HEK293T (cell line): ENCODE data around the gene FKBP8.

ENCODE experiments used
- CTCF ChIA-PET: fragments of 350-600 bp; formaldehyde crosslinking; extraction: SDS; loops from one replicate; lab custom pipeline; 2021; ENCODE audit warnings: antibody characterized with exemption, inconsistent platforms; lab: Yijun Ruan, JAX
- POLR2A ChIA-PET: fragments of 350-600 bp; formaldehyde crosslinking; extraction: SDS; loops from one replicate; lab custom pipeline; 2020; ENCODE audit warnings: antibody characterized with exemption, inconsistent platforms; lab: Yijun Ruan, JAX
- DNase-seq: peaks from one replicate; pipeline ENCODE4 v3.0.0; 2012; ENCODE audit warnings: mixed read lengths; ENCODE audit errors: extremely low spot score
- ARNT ChIP-seq: fragments of 450-650 bp; IDR thresholded peaks from 2 replicates; pipeline ENCODE4 v1.6.1; 2017; ENCODE audit warnings: mild to moderate bottlenecking
- BHLHE40 ChIP-seq: fragments of 450-650 bp; IDR thresholded peaks from 2 replicates; pipeline ENCODE4 v1.6.1; 2016; ENCODE audit warnings: mild to moderate bottlenecking, moderate library complexity, borderline replicate concordance
- CTBP1 ChIP-seq: fragments of 450-650 bp; IDR thresholded peaks from 2 replicates; pipeline ENCODE4 v1.6.1; 2016; ENCODE audit warnings: borderline replicate concordance
- ELF4 ChIP-seq: fragments of 450-650 bp; IDR thresholded peaks from 2 replicates; pipeline ENCODE4 v1.6.1; 2017; ENCODE audit warnings: antibody characterized with exemption
- FOXA1 ChIP-seq: fragments of 450-650 bp; IDR thresholded peaks from 2 replicates; pipeline ENCODE4 v1.6.1; 2016; ENCODE audit warnings: mild to moderate bottlenecking
- FOXK2 ChIP-seq: fragments of 450-650 bp; IDR thresholded peaks from 2 replicates; pipeline ENCODE4 v1.6.1; 2016; ENCODE audit warnings: mild to moderate bottlenecking
- FOXM1 ChIP-seq: fragments of 450-650 bp; IDR thresholded peaks from 2 replicates; pipeline ENCODE4 v1.6.1; 2017; ENCODE audit warnings: mild to moderate bottlenecking, borderline replicate concordance
- HDGF ChIP-seq: fragments of 450-650 bp; IDR thresholded peaks from 2 replicates; pipeline ENCODE4 v1.6.1; 2017; ENCODE audit warnings: antibody characterized with exemption, borderline replicate concordance
- L3MBTL2 ChIP-seq: fragments of 450-650 bp; conservative IDR thresholded peaks from 2 replicates; pipeline ENCODE4 v1.6.1; 2016; ENCODE audit warnings: mild to moderate bottlenecking
- LEF1 ChIP-seq: fragments of 450-650 bp; IDR thresholded peaks from 2 replicates; pipeline ENCODE4 v1.6.1; 2017; ENCODE audit warnings: mild to moderate bottlenecking, borderline replicate concordance
- NFRKB ChIP-seq: fragments of 450-650 bp; IDR thresholded peaks from 2 replicates; pipeline ENCODE4 v1.6.1; 2016; ENCODE audit warnings: mild to moderate bottlenecking, moderate library complexity
- SP1 ChIP-seq: fragments of 450-650 bp; IDR thresholded peaks from 2 replicates; pipeline ENCODE4 v1.6.1; 2017
- SUZ12 ChIP-seq: fragments of 450-650 bp; IDR thresholded peaks from 2 replicates; pipeline ENCODE4 v1.6.1; 2016; ENCODE audit warnings: mild to moderate bottlenecking
- TARDBP ChIP-seq: fragments of 450-650 bp; IDR thresholded peaks from 2 replicates; pipeline ENCODE4 v1.6.1; 2016
- ZNF384 ChIP-seq: fragments of 450-650 bp; IDR thresholded peaks from 2 replicates; pipeline ENCODE4 v1.6.1; 2016
- TF ChIP-seq, protein P1 (sequence below): fragments of 450-650 bp; IDR thresholded peaks from 2 replicates; pipeline ENCODE4 v1.6.1; 2016

FKBP8 gene

DNA sequence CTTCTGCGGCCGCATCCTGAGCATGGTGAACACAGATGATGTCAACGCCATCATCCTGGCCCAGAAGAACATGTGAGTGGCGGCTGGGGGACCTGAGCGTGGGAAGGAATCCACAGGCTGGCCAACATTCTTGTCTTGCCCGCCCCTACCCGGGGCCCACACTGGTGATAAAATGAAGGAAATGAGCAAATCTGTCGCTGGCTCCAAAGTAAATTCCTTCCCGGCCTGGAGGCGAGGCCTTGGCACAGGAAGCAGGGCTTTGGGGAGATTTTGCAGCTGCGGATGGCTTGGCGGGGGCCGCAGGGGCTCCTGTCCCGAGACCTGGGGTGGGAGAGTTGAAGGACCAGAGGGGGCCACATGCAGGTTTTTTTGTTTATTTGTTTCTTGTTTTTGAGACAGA lies 18.7 kb upstream of the FKBP8 start:
- no peak for DNase-seq
- ChIA-PET CTCF (no interaction called here), POLR2A (no interaction called here)
- no peak for TF ChIP-seq L3MBTL2
- no peak for TF ChIP-seq FOXA1
- no peak for TF ChIP-seq CTBP1
- TF ChIP-seq FOXM1: no peak
- no peak for TF ChIP-seq SP1
- TF ChIP-seq ZNF384: no peak
- TF ChIP-seq TARDBP: no peak
- no peak for TF ChIP-seq ELF4
- TF ChIP-seq LEF1: no peak
- TF ChIP-seq HDGF: no peak
- TF ChIP-seq, protein P1, sequence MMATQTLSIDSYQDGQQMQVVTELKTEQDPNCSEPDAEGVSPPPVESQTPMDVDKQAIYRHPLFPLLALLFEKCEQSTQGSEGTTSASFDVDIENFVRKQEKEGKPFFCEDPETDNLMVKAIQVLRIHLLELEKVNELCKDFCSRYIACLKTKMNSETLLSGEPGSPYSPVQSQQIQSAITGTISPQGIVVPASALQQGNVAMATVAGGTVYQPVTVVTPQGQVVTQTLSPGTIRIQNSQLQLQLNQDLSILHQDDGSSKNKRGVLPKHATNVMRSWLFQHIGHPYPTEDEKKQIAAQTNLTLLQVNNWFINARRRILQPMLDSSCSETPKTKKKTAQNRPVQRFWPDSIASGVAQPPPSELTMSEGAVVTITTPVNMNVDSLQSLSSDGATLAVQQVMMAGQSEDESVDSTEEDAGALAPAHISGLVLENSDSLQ: no peak
- TF ChIP-seq SUZ12: no peak
- TF ChIP-seq ARNT: no peak
- TF ChIP-seq NFRKB: no peak
- no peak for TF ChIP-seq FOXK2
- TF ChIP-seq BHLHE40: no peak

GRCh38 chr19:18559685-18560084 lies 16.3 kb upstream of the FKBP8 start:
- TF ChIP-seq SUZ12 (no peak), HDGF (no peak), TARDBP (no peak), L3MBTL2 (no peak), ELF4 (no peak), FOXK2 (no peak), LEF1 (no peak)
- ChIA-PET POLR2A (interaction anchor here (2.6 to 4.4 kb wide), 2 partner anchors 12 to 29 kb away, joined by 26 to 32 read pairs; partner anchors contain the start of genes REX1BD and UBA52), CTCF (no interaction called here)
- no peak for DNase-seq

GRCh38 chr19:18558604-18559003 lies 15.2 kb upstream of the FKBP8 start:
- ChIA-PET CTCF (interaction anchor here (0.8 to 2.1 kb wide), 2 partner anchors 89 to 108 kb away, joined by 3 to 5 read pairs; no protein-coding TSS in a partner anchor), POLR2A (interaction anchor here (1.1 to 4.4 kb wide), 9 partner anchors 11 to 89 kb away, joined by 3 to 32 read pairs (median 4); partner anchors contain the start of genes FKBP8, REX1BD and UBA52)
- no peak for TF ChIP-seq FOXK2
- no peak for TF ChIP-seq TARDBP
- TF ChIP-seq BHLHE40: no peak
- TF ChIP-seq FOXA1: no peak
- no peak for TF ChIP-seq SP1
- no peak for TF ChIP-seq L3MBTL2
- DNase-seq: no peak

- no peak for DNase-seq
- ChIA-PET POLR2A (interaction anchor here (1.1 to 4.4 kb wide), 9 partner anchors 11 to 89 kb away, joined by 3 to 32 read pairs (median 4); partner anchors contain the start of genes FKBP8, REX1BD and UBA52), CTCF (interaction anchor here (0.8 to 2.1 kb wide), 3 partner anchors 88 to 428 kb away, joined by 3 to 5 read pairs (median 3); no protein-coding TSS in a partner anchor)
- no peak for TF ChIP-seq LEF1
- no peak for TF ChIP-seq ELF4
- TF ChIP-seq SP1: no peak
- TF ChIP-seq TARDBP: no peak
- TF ChIP-seq, protein P1: no peak
- no peak for TF ChIP-seq L3MBTL2
Observed at GRCh38 chr19:18558202-18558555, 14.8 kb upstream of the FKBP8 start.

DNA sequence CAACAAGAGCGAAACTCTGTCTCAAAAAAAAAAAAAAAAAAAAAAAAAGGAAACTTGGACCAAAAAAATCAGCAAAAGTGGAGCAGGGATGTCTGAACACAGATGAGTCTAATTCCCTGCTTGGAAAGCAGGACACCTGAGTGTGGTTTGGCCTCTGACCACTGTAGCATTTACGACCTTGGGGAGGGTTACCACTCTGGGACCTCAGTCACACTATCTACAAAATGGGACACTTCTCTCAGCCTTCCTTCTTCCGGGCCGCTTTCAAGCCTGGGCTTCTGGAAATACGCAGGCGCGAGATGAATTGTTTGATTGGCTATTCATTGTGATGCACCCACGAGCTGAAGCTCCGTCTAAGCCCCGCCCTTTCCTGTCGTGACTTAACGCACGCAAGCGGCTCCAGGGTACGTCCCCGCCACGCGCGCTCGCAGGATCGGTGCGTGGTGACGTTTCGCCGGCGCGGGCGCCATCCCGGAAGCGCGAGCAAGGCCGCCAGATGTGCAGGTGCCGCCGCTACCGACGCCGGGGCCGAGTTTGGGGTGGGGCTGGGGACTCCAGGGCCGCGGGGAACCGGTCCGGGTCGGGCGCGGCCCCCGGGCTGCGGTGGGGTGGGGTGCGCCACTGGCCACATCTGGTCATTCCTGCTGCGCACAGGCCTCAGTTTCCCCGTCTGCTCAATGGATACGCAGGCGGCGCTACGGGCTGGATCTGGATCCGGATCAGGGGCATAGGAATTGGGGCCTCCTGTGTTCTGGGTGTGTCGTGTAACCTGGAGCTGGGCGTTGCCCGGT lies 14.2 kb upstream of the FKBP8 start, which contains the start of gene KXD1:
Gene KXD1 (plus strand): TSS at position 460 of the 791 bp plus-strand sequence. CDS start 4,187 bp downstream, outside the sequence.
- ChIA-PET POLR2A (interaction anchor here (0.6 to 4.4 kb wide), 16 partner anchors 10 to 130 kb away, joined by 3 to 32 read pairs (median 4); partner anchors contain the start of genes FKBP8, REX1BD and UBA52), CTCF (interaction anchor here (0.7 to 2.1 kb wide), 3 partner anchors 31 to 429 kb away, joined by 3 to 5 read pairs (median 4); partner anchors contain the start of gene REX1BD)
- peak; percentile 95 for DNase-seq
- TF ChIP-seq CTBP1: no peak
- TF ChIP-seq SUZ12: no peak
- TF ChIP-seq FOXK2: no peak
- TF ChIP-seq TARDBP: peak; percentile 99
- TF ChIP-seq ELF4: peak; percentile 73; the same call in 1 of the 2 replicates
- no peak for TF ChIP-seq FOXA1
- TF ChIP-seq BHLHE40: no peak
- TF ChIP-seq ZNF384: peak; percentile 90
- TF ChIP-seq HDGF: no peak
- TF ChIP-seq, protein P1: no peak

- no peak for DNase-seq
- ChIA-PET POLR2A (no interaction called here), CTCF (interaction anchor here (0.7 kb wide), 1 partner anchor 30 kb away, joined by 3 read pairs; no protein-coding TSS in a partner anchor)
- TF ChIP-seq FOXA1: no peak
- TF ChIP-seq HDGF: no peak
- TF ChIP-seq ELF4: no peak
- TF ChIP-seq ARNT: no peak
- no peak for TF ChIP-seq CTBP1
Observed at GRCh38 chr19:18551631-18552030, 8.3 kb upstream of the FKBP8 start.
